Amniotic stem cell (primary cell): ENCODE results near the gene UGT1A3.

Experiments
- DNase-seq: peaks from one replicate; lab custom pipeline; 2025; lab: John Stamatoyannopoulos, UW

The UGT1A3 gene

GRCh38 chr2:233795735-233796171 lies 66.9 kb downstream of the UGT1A3 start:
- DNase-seq: no peak

DNA sequence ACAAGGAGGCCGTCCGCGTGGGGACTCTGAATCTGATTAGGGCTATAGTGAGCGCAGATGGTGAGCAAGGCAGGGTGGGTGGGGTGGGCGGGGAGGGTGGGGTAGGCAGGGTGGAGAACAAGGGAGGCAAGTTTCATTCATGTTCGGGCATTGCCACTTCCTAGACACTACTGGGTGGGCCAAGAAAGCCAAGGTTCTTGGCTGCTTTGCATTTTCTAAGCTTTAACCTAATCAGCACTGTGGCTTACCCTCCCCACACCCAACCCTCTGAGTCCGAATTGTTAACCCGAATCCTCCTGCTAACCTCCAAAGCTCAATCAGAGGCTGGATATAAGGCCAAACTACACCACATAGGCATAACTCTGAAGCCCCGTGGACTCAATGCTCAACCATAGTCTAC lies 67.4 kb downstream of the UGT1A3 start:
- no peak for DNase-seq

DNA sequence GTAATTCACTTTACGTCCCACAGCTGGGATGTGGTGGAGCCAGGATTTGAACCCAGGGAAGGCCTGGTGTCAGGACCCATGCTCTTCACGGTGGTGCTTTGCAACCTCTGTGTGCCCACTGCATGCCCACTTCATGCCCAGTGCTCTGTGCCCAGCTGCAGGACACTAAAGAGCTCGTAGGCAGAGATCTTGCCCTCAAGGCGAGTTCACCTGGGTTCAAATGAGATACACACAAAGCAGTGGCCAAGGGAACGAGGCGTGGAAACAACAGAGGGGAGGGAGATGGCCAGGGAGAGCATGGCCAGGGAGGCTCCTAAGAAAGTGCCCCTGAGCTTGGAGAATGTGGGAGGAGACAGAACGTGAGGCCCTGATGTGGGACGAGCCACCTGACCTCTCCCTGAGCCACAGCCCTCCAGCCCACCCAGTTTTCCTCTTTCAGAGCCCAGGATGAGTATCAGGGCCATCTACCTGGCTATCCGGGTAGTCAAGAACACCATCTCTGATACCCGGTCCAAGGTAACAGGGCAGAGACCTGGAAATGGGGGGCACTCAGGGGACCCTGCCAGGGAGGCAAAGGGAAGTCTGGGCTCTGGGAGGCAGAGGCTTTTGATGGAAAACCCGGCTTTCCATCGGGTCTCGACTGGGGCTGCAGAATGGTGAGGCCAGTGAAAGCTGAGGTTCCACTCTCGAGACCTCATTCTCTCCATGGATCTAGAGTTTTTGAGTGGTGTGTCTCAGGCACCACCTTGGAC lies 69.7 kb downstream of the UGT1A3 start:
- DNase-seq: no peak

GRCh38 chr2:233799087-233799665 lies 70.3 kb downstream of the UGT1A3 start:
- DNase-seq: no peak

DNA sequence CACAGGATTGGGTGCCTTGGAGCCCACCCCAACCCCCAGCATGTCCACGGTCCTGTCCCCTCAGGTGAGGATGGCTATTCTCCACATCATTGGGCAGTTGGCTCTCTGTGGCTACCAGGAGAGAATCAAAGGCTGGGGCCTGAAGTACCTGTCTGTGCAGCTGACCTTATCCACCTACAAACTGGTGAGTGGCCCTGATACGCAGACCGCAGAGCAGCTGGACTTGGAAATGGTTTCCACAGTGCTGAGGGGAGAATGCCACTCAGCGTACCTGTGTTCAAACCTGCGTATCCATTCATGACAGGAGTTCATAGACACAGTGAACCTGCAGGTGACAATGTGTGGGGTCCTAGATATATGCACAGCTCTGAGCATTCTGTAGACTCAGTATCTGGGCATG lies 70.9 kb downstream of the UGT1A3 start:
- no peak for DNase-seq

- no peak for DNase-seq
Measured at GRCh38 chr2:233800208-233800607, 71.4 kb downstream of the UGT1A3 start.

GRCh38 chr2:233801357-233802131 lies 72.7 kb downstream of the UGT1A3 start:
- no peak for DNase-seq

DNA sequence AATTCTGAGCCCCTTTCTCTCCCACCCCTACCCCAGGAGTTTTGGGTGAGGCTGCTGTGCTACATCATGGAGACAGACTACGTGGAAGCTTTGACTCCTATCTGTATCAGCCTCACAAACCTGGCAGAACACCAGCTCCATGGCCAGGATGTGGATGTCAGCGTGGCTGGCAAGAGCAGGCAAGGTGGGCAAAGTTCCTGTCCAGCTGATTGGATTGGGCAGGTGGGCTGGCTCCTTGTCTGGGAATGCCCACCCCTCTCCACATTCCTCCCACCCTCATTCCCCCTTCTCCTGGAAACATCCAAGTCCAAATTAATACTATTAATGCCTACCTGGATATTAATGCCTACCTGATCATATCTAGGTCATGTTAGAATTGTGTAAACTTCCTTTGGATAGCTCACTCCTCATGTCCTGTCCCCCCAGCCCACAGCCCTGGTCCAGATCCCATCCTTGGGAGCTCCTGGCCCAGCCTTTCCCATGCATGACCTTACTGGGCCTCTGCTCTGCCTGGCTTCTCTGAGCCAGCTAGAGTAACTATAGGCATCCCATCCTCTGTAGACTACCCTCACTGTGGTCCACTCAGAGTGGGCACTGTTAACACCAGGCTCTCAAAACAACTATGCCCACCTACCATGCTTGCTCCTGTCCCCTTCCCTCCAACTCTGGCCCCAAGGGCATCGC lies 73.4 kb downstream of the UGT1A3 start:
- no peak for DNase-seq

GRCh38 chr2:233803292-233803911 lies 74.6 kb downstream of the UGT1A3 start:
- no peak for DNase-seq

- no peak for DNase-seq
Measured at GRCh38 chr2:233803994-233804393, 75.2 kb downstream of the UGT1A3 start.

- DNase-seq: no peak
Measured at GRCh38 chr2:233807215-233807865, 78.5 kb downstream of the UGT1A3 start.

- no peak for DNase-seq
Measured at GRCh38 chr2:233807966-233808935, 79.4 kb downstream of the UGT1A3 start.

- no peak for DNase-seq
Measured at GRCh38 chr2:233810385-233810784, 81.5 kb downstream of the UGT1A3 start.

- no peak for DNase-seq
Measured at GRCh38 chr2:233811087-233811486, 82.2 kb downstream of the UGT1A3 start.

GRCh38 chr2:233811732-233812131 lies 82.9 kb downstream of the UGT1A3 start:
- no peak for DNase-seq

GRCh38 chr2:233813236-233814055 lies 84.6 kb downstream of the UGT1A3 start:
- no peak for DNase-seq

GRCh38 chr2:233814056-233814835 lies 85.4 kb downstream of the UGT1A3 start:
- DNase-seq: no peak

DNA sequence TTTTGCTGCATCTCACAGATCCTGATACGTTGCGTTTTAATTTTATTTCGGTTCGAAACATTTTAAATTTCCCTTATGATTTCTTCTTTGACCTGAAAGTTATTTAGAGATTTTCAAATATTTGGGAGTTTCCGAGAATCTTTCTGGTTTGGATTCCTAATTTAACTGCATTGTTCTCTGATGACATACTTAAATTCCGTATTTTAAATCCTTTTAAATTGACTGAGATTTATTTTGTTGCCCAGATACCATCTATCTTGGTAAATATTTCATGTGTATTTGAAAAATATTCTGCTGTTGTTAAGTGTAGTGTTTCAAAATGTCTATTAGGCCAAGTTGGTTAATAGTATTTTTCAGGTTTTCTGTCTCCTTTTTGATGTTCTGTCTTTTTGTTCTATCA lies 87.0 kb downstream of the UGT1A3 start:
- DNase-seq: no peak

GRCh38 chr2:233816334-233816733 lies 87.5 kb downstream of the UGT1A3 start:
- DNase-seq: no peak
